Measurements from ENCODE around the gene IRAK1.

IRAK1 gene

GRCh38 chrX:154021131-154021611 lies 1.5 kb upstream of the IRAK1 start:
- DNase-seq: peak in 3 of 58 donors; percentile 3 to 18 (median 14)

- no peak for DNase-seq
Measured at GRCh38 chrX:154020536-154021115, 924 bp upstream of the IRAK1 start.

- DNase-seq: peak in 1 of 58 donors; percentile 15
Measured at GRCh38 chrX:154019061-154019621, 561 bp downstream of the IRAK1 start.

GRCh38 chrX:154018518-154019060 lies 1.1 kb downstream of the IRAK1 start:
- no peak for DNase-seq

- DNase-seq: no peak
Measured at GRCh38 chrX:154017766-154018517, 1.8 kb downstream of the IRAK1 start.

- DNase-seq: no peak
Measured at GRCh38 chrX:154016366-154017076, 3.2 kb downstream of the IRAK1 start.

- no peak for DNase-seq
Measured at GRCh38 chrX:154015581-154016264, 4.0 kb downstream of the IRAK1 start.

GRCh38 chrX:154014429-154015380 lies 5.0 kb downstream of the IRAK1 start:
- no peak for DNase-seq

- DNase-seq: peak in 21 of 58 donors; percentile 3 to 33 (median 9)
Measured at GRCh38 chrX:154013614-154014360, 5.9 kb downstream of the IRAK1 start.

GRCh38 chrX:154013001-154013421 lies 6.7 kb downstream of the IRAK1 start:
- peak in 12 of 58 donors; percentile 5 to 50 (median 24) for DNase-seq

- DNase-seq: peak in 16 of 58 donors; percentile 8 to 55 (median 31)
Measured at GRCh38 chrX:154012336-154012991, 7.2 kb downstream of the IRAK1 start.

GRCh38 chrX:154011376-154012335 lies 8.0 kb downstream of the IRAK1 start:
- DNase-seq: no peak

GRCh38 chrX:154010330-154011087 lies 9.2 kb downstream of the IRAK1 start:
- DNase-seq: no peak

- no peak for DNase-seq
Measured at GRCh38 chrX:154008521-154008920, 11.2 kb downstream of the IRAK1 start.

- no peak for DNase-seq
Measured at GRCh38 chrX:154006947-154007346, 12.8 kb downstream of the IRAK1 start.

GRCh38 chrX:154004315-154004714 lies 15.4 kb downstream of the IRAK1 start:
- no peak for DNase-seq
